Stomach (tissue), 9 donors: ENCODE results near the gene HTRA3. TPM values are rescaled to one million over a fixed set of nuclear protein-coding genes. Genes with fewer than 3 reads are reported as not detected.
A peak's percentile ranks its signal among the peaks of the same experiment; 100 is the strongest.

Experiments used
- DNase-seq, 2 donors: peaks; one replicate each; pipeline versions ENCODE4 v3.0.0 to v3.0.0-alpha.2; 2013 to 2019
- H3K27ac ChIP-seq, 5 donors: fragments of 200-600 bp in 4 of 5; sonication (generic) in 4 of 5; one replicate each; pipeline ENCODE4 v1.5.1; 2013 to 2019; ENCODE audit warnings: mild to moderate bottlenecking in 1 of 5, moderate library complexity in 1 of 5
- H3K27me3 ChIP-seq, 3 donors: fragments of 200-600 bp; sonication (generic); one replicate each; pipeline ENCODE4 v1.5.1; 2017 to 2019; ENCODE audit warnings: mixed run types in 1 of 3
- H3K36me3 ChIP-seq, 4 donors: fragments of 200-600 bp; sonication (generic); 1 replicate in 3 of 4; 2 replicates in 1 of 4; pipeline ENCODE4 v1.5.1; 2016 to 2019
- H3K4me1 ChIP-seq, 4 donors: fragments of 200-600 bp; sonication (generic); one replicate each; pipeline ENCODE4 v1.5.1; 2016 to 2019
- H3K4me3 ChIP-seq, 4 donors: fragments of 200-600 bp; sonication (generic) in 3 of 4; one replicate each; pipeline ENCODE4 v1.5.1; 2016 to 2019; ENCODE audit warnings: mild to moderate bottlenecking in 1 of 4
- H3K9me3 ChIP-seq, 4 donors: fragments of 200-600 bp; sonication (generic); one replicate each; pipeline ENCODE4 v1.5.1; 2016 to 2019
- EP300 ChIP-seq: sonication (generic); formaldehyde crosslinking; IDR thresholded peaks from one replicate; pipeline ENCODE4 v1.6.1; 2017; ENCODE audit warnings: antibody characterized with exemption
- POLR2A ChIP-seq, 4 donors: fragments of 450-650 bp; IDR thresholded peaks; one replicate each; pipeline ENCODE4 v1.6.1; 2016; ENCODE audit warnings: antibody characterized with exemption in 4 of 4, control low read depth in 2 of 4, mild to moderate bottlenecking in 1 of 4, moderate library complexity in 1 of 4
- POLR2AphosphoS5 ChIP-seq, 3 donors: sonication (generic); formaldehyde crosslinking; IDR thresholded peaks; one replicate each; pipeline ENCODE4 v1.6.1; 2016; ENCODE audit warnings: antibody characterized with exemption in 3 of 3
- WGBS, 5 donors: extraction: QIAGEN DNeasy Blood & Tissue Kit in 3 of 5; methylation state at CpG; one replicate each; pipeline versions ENCODE4 v1.1.5 to v1.1.7; 2013 to 2018; 5-methylcytosine and 5-hydroxymethylcytosine counted together
- intact Hi-C: fragments of 100-400 bp; cut with DNase I; formaldehyde crosslinking; loops from one replicate; pipeline ENCODE4 v1.15.1; 2023; ENCODE audit warnings: low total_unique reads
- polyA plus RNA-seq, 3 donors: library from polyadenylated mRNA; stranded (reverse); fragments of 200-250 nt; gene quantifications; one replicate each; pipeline ENCODE4 v1.2.3, GENCODE V29; 2013
- total RNA-seq, 5 donors: library from RNA; depleted of rRNA; stranded (reverse); fragments of >200 nt; gene quantifications; one replicate each; pipeline versions ENCODE4 v1.1.0 to v1.2.3, GENCODE V29; 2014 to 2016
- TF ChIP-seq, protein P1 (sequence below), 7 experiments: fragments of 450-650 bp in 4 of 7; fragments of 200-600 bp in 3 of 7; sonication (generic) in 3 of 7; IDR thresholded peaks; one replicate each; pipeline ENCODE4 v1.5.1; 2016 to 2019; ENCODE audit warnings: antibody characterized with exemption in 7 of 7, control low read depth in 2 of 7, mild to moderate bottlenecking in 1 of 7
- donor health status: healthy with polysubstance abuse.
- donor health status: Bipolar disorder and iron deficiency.
- donor health status: healthy.

HTRA3 gene
- total and polyA plus RNA-seq, 8 donors, result 6.6 to 26.8 (median 15.9) TPM

DNA sequence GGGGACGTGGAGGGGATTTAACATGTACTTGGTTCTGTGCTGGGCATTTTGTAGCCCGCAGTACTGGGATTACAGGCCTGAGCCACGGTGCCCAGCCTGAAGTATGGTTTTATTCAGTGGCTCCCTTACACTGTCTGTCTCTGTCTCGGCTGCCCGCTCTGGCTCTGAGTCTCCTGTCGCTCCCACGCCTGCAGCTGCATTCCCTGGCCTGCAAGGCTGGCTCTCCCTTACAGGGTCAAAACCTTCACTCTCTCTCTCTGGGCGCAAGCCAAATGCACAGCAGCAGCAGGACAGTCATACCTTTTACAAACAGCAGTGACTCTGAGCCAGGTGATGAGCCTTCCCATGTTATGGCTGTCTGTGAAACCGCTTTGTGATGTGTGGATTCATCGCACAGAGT lies 72.1 kb downstream of the HTRA3 start:
- no peaks in the 10 kb centered on the region for H3K36me3 ChIP-seq
- H3K27ac ChIP-seq, result peak overlapping the region in 3 of 5 donors; percentile 53 to 74 (median 65)
- DNase-seq, result peak; percentile 20 to 38
- intact Hi-C loops, result no loop called here
- 71 to 92% (median 81%) methylated on average over 10 of the region's 10 CpGs for WGBS, 5 donors
- no peak overlapping the region for H3K4me3 ChIP-seq
- H3K27me3 ChIP-seq, result no peaks in the 10 kb centered on the region
- peaks cover 7 to 43% (median 18%) of the 10 kb centered on the region in 4 donors for H3K4me1 ChIP-seq
- no peaks in the 10 kb centered on the region for H3K9me3 ChIP-seq
- no peak for TF ChIP-seq POLR2A (IDR thresholded peaks at IDR 0.05)
- TF ChIP-seq POLR2AphosphoS5 (IDR thresholded peaks at IDR 0.05), result no peak
- TF ChIP-seq EP300, result no peak
- TF ChIP-seq, protein P1, sequence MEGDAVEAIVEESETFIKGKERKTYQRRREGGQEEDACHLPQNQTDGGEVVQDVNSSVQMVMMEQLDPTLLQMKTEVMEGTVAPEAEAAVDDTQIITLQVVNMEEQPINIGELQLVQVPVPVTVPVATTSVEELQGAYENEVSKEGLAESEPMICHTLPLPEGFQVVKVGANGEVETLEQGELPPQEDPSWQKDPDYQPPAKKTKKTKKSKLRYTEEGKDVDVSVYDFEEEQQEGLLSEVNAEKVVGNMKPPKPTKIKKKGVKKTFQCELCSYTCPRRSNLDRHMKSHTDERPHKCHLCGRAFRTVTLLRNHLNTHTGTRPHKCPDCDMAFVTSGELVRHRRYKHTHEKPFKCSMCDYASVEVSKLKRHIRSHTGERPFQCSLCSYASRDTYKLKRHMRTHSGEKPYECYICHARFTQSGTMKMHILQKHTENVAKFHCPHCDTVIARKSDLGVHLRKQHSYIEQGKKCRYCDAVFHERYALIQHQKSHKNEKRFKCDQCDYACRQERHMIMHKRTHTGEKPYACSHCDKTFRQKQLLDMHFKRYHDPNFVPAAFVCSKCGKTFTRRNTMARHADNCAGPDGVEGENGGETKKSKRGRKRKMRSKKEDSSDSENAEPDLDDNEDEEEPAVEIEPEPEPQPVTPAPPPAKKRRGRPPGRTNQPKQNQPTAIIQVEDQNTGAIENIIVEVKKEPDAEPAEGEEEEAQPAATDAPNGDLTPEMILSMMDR (IDR thresholded peaks at IDR 0.05), result no peak

DNA sequence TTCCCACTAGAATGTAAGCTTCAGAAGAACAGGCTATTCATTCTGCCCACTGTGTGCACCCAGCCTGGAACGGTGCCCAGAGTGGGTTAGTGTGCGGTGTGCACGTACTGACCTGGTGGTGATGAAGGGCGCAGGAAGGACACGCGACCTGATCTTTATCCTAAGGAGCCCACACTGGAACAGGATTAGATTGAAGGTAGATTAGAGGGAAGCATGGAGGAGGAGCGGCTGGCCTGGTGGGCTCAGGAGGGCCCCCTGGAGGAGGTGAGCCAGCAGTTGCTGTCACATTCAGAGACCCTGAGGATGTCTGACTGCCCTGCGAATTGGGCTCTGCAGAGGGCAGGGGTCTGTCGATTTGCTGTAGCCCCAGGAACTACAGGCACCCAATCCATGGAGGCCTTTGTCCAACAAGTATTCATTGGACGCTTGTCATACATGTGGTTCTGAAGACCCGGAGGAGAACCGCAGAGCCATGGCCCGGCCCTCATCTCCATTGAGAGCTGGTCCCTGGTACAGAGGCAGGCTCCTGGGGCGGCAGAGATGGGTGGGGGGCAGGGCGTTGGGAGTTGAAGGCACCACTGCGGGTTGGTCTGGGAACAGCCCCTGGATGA lies 73.2 kb downstream of the HTRA3 start:
- Histone ChIP-seq H3K36me3 (no peaks in the 10 kb centered on the region), H3K4me3 (no peak overlapping the region), H3K27me3 (no peaks in the 10 kb centered on the region), H3K4me1 (peaks cover 7 to 47% (median 18%) of the 10 kb centered on the region in 4 donors), H3K27ac (peak overlapping the region in 3 of 5 donors; percentile 23 to 66 (median 32)), H3K9me3 (no peaks in the 10 kb centered on the region)
- intact Hi-C loops, result no loop called here
- peak in 1 of 2 donors; percentile 8 for DNase-seq
- TF ChIP-seq EP300, result no peak
- TF ChIP-seq POLR2AphosphoS5 (IDR thresholded peaks at IDR 0.05), result no peak
- TF ChIP-seq, protein P1 (IDR thresholded peaks at IDR 0.05), result no peak
- TF ChIP-seq POLR2A (IDR thresholded peaks at IDR 0.05), result no peak
- 78 to 87% (median 82%) methylated on average over 13 to 16 of the region's 16 CpGs for whole genome bisulfite sequencing, 5 donors

DNA sequence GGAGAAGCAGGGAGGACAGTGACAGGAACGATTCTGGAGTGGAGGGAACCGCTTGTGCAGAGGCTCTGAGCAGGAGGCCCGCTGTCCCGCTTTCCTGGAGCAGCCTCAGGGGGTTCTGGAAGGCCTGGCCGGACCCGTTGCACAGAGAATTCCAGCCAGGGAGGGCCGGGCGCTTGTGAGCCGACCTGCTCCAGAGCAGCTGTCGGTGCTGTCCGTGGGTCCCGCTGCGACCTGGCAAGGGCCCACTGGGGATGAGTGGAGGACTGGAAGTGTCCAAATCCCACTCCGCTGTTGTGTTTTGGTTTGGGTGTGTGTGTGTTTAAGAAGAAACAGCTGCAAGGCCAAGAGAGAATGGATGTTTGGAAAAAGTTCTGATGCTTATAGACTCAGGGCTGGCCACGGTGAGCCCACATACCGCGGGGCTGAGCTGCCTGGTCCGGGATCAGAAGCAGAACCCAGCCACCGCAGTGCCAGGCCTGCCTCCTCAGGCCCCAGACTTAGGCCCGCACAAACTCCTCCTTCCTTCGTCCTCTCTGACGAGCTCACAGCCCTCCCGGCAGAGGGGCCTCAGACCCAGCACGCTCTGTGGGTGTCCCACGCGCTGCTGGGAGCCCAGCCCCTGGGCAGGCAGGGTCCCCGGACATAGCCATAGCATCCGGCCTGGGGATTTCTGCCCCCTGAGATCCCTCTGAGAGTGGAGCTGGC lies 73.9 kb downstream of the HTRA3 start:
- Histone ChIP-seq H3K36me3 (no peaks in the 10 kb centered on the region), H3K27ac (peak overlapping the region in 4 of 5 donors; percentile 23 to 66 (median 36)), H3K4me3 (no peak overlapping the region), H3K27me3 (no peaks in the 10 kb centered on the region), H3K4me1 (peaks cover 7 to 47% (median 18%) of the 10 kb centered on the region in 4 donors), H3K9me3 (no peaks in the 10 kb centered on the region)
- DNase-seq, result peak; percentile 26 to 51
- 59 to 82% (median 71%) methylated on average over 14 to 28 of the region's 28 CpGs for WGBS, 5 donors
- TF ChIP-seq POLR2A (IDR thresholded peaks at IDR 0.05), result no peak
- TF ChIP-seq POLR2AphosphoS5 (IDR thresholded peaks at IDR 0.05), result no peak
- no peak for TF ChIP-seq EP300
- TF ChIP-seq, protein P1 (IDR thresholded peaks at IDR 0.05), result no peak
- intact Hi-C loops, result no loop called here

DNA sequence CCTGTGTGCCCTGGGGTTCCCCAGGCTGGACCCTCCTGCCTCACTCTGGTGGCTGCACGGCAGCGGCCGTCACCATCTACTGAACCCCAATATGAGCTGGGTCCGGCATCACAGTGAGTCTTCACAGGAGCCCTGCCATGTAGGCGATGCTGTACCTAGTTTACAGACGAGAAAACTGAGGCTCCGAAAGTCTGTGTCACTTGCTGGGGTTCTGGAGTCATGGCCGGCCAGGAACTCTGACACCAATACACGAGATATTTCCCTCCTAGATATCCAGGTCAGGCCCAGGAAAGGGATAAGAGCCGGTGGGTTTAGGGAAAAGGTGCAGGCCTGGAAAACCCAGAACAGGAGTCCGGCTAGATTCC lies 74.4 kb downstream of the HTRA3 start:
- Histone ChIP-seq H3K9me3 (no peaks in the 10 kb centered on the region), H3K27ac (peak overlapping the region in 3 of 5 donors; percentile 32 to 66 (median 41))
- TF ChIP-seq, protein P1 (IDR thresholded peaks at IDR 0.05), result no peak
- TF ChIP-seq POLR2AphosphoS5 (IDR thresholded peaks at IDR 0.05), result no peak
- no peak for TF ChIP-seq EP300
- no peak for TF ChIP-seq POLR2A (IDR thresholded peaks at IDR 0.05)

More for the DNA sequence above, 74.4 kb downstream of the HTRA3 start:
- WGBS, 5 donors, result 88 to 94% (median 90%) methylated on average over 7 to 11 of the region's 11 CpGs
- no peak overlapping the region for H3K4me3 ChIP-seq
- peaks cover 7 to 47% (median 18%) of the 10 kb centered on the region in 4 donors for H3K4me1 ChIP-seq
- no peaks in the 10 kb centered on the region for H3K36me3 ChIP-seq
- peak in 1 of 2 donors; percentile 15 for DNase-seq
- intact Hi-C loops, result no loop called here
- H3K27me3 ChIP-seq, result no peaks in the 10 kb centered on the region
